GM19372 (cell line): Measurements from ENCODE around the gene STKLD1.
"Not testable (repeated sequence)": the region's sequence is repeated elsewhere in the genome, so short reads cannot be mapped to it uniquely, and the experiment has no call there.

Experiments
- ATAC-seq: cut with Tn5 transposase; IDR thresholded peaks from one replicate; pipeline ENCODE4 v1.9.1; 2021; ENCODE audit warnings: mild to moderate bottlenecking, low read depth, moderate library complexity; ENCODE audit not compliant: unreplicated experiment

STKLD1 gene

DNA sequence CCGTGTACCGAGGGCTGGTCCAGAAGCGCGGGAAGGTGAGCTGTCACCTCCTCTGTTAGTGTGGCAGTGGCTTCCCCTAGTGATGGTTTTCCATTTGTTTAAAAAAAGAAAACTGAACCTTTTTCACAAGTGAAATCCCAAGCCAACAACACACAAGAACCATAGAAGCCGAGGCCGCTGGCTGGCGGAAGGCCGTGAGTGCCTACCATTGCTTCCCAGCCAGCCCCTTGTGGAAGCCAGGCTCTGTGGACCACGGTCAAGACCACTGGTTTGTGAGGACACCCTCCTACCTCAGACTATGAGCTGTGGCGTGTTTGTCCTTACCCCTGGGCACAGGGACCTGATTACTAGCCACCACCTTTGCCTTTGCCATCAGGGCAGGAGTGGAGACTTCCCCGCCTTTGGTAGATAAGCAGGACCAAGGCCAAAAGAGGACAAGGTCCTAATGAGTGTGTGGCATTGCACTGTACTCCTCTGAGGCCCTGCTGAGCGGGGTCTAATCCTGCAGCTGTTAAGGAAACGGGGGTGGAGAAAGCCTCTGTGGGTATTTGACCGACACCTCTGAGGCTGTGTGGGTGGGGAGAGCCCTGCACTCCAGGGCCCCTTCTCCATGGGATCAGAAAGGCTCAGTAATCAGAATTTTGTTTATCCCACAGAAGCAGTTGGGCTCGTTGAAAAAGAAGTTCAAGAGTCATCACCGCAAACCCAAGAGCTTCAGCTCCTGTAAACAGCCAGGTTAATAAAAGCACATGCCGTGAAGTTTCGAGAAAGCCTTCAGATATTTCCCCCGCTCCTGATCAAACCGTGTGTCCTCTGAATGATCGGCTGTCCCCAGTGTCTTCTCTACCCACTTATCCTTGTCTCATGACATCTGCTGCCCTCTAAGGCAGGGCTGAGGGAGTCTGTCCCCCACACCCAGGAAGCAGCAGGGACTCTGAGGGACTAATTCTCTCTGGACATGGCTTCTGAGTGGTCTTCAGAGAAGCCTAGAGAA is 15.5 kb upstream of the STKLD1 start:
- ATAC-seq: no peak

DNA sequence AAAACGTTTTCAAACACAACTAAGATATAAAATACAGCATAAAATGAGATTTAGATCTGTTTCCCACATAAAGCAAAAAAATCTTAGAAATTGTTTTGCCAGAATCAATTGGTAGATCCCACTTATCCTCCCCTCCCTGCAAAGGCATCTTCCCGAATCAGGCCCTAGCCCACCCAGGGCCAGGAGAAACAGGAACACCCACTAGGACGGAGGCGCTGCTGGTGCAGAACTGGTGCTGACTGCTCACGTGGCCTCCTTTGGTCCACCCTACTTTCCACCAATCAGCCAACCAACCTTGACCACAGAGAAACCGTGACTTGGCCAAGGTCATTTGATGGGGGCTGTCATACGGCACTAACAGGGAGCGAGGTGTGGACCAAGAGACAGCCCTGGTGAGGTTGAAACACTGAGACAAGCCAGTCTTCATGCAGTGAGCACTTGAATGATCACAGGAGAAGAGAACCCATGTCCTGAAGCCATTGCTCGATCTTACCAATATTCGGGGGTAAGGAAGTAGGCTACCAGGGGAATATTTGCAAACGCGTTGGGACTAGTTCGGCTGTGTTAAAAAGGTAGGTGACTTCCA is 14.6 kb upstream of the STKLD1 start:
- ATAC-seq: no peak

- ATAC-seq: no peak
Measured at GRCh38 chr9:133362359-133363044, 13.7 kb upstream of the STKLD1 start.

DNA sequence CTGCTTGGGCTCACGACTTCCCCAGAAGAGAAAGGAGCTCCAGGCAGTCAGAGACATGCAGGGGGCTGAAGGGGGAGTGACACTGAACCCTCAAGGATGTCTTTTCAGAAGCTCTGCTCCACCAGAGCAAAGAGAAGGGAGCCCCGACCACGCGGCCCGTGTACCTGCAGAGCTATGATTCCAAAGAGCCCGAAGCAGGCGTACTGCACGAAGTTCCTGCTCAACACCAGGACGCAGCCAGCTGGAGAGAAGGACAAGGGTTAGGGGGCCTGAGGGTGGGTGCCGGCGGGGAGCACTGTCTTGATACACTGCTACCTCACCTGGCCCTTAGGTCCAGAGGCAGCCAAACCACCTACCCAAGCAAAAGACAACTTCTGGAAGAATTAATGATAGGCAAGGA is 9.7 kb upstream of the STKLD1 start:
- ATAC-seq: no peak

DNA sequence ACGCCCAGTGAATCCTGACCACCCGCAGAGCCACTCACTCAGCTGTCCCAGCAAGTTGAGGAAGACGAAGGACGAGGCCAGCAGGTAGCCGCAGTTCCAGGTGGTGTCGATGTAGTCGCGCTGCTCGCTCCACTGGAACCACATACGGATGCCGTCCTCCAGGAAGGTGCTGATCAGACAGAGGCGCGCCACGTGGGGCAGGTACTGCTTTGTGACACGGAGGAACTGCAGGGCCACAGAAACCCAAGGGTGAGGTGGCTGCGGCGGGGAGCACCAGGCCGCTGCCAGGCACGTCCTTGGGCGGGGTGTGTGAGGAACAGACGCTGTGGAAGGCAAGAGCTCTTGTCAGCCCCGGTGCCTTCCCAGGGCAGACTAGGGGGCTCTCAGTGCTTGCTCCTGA is 8.9 kb upstream of the STKLD1 start:
- no peak for ATAC-seq

GRCh38 chr9:133367778-133368177 is 8.4 kb upstream of the STKLD1 start:
- no peak for ATAC-seq

DNA sequence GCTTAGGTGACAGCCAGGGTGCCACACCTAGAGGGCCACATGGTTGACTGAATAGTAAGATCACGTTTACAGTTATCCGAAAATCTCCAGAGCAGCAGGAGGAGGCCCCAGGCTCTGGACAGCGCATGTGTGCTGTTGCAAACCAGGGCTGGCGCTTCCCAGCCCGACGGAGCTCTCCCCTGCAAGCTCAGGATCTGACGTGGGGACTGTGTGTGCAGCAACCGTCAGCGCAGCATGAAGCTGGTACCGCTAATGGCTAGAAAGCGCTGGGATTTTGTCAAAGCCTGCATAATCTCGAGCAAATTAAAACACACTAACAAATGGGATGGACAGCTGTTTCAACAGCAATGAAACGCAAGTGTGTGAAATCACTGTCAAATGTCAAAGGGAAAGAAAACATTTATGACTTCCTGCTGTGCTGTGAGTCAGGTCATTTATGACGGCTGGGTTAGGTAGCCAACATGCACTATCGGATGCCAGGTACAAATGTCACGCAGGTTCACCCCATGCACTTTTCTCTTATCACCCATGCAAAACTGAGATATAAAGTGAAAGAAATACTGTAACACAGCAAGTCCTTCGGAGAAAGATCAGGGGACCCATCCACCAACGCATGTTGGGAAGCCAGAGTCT is 7.8 kb upstream of the STKLD1 start:
- ATAC-seq: no peak

GRCh38 chr9:133369422-133369821 is 6.7 kb upstream of the STKLD1 start:
- ATAC-seq: no peak

DNA sequence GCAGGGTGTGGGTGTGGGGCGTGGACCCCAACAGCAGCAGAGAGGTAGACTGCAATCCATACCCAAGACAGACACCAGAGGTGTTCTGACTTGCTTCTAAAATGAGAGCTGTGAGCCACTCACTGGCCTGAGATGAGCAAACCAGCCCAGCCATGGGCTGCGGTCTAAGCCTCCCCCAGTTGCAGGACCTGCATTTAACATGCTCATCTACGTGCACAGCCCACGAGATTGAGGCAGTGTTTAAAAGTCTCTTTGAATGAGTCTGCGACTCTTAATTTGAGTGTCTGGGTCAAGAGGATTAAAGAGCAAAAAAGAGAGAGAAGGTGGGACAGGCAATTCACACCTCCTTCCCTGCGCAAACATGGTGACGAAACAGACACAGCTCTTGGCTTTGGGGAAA is 6.2 kb upstream of the STKLD1 start:
- ATAC-seq: no peak

- ATAC-seq: no peak
Measured at GRCh38 chr9:133370685-133371084, 5.5 kb upstream of the STKLD1 start.

DNA sequence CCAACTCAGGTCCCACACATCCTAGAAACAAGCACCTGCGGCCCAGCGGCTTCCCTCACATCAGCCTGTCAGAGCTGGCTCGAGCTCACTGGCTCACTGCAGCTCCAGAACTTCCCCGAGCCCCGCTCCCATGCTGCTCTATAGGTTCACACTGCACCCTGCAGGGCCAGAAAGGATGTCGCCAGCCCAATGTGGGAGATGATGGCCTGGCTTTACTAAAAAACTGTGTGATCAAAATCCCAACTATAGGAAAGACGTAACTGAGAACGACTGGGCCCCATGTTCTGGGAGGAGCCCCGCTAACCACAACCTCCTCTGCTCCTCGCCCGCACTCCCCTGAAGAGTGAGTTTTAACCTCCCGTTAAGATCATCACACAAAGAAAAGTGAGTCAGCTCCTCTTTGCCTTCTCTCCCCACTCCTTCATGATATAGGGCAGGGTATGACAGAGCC is 4.9 kb upstream of the STKLD1 start:
- no peak for ATAC-seq

GRCh38 chr9:133372144-133372543 is 4.0 kb upstream of the STKLD1 start:
- no peak for ATAC-seq

- ATAC-seq: no peak
Measured at GRCh38 chr9:133374612-133375115, 1.5 kb upstream of the STKLD1 start.

GRCh38 chr9:133375116-133375723 is 946 bp upstream of the STKLD1 start:
- peak; percentile 1 for ATAC-seq

- ATAC-seq: not testable (repeated sequence)
Measured at GRCh38 chr9:133377280-133377679, 1.1 kb downstream of the STKLD1 start.

GRCh38 chr9:133377721-133378216 is 1.6 kb downstream of the STKLD1 start:
- no peak for ATAC-seq

- ATAC-seq: no peak
Measured at GRCh38 chr9:133378408-133378962, 2.3 kb downstream of the STKLD1 start.

- no peak for ATAC-seq
Measured at GRCh38 chr9:133379153-133380086, 3.3 kb downstream of the STKLD1 start.

GRCh38 chr9:133380734-133381133 is 4.6 kb downstream of the STKLD1 start:
- ATAC-seq: no peak
